Transverse colon (tissue), 4 donors: ENCODE data around the gene SPG7. TPM values are rescaled to one million over a fixed set of nuclear protein-coding genes. Genes with fewer than 3 reads are reported as not detected.

Experiments
- DNase-seq: peaks from one replicate; pipeline ENCODE4 v3.0.0-alpha.2; 2019
- H3K27ac ChIP-seq, 4 donors: fragments of 200-600 bp; sonication (generic); 2 replicates each; pipeline ENCODE4 v1.5.1; 2016 to 2018; ENCODE audit warnings: inconsistent platforms in 4 of 4
- H3K27me3 ChIP-seq: fragments of 200-600 bp; sonication (generic); 2 replicates; pipeline ENCODE4 v1.5.1; 2017; ENCODE audit warnings: inconsistent platforms
- H3K36me3 ChIP-seq, 4 donors: fragments of 200-600 bp; sonication (generic); 2 replicates each; pipeline ENCODE4 v1.5.1; 2017 to 2019; ENCODE audit warnings: inconsistent platforms in 4 of 4
- H3K4me1 ChIP-seq, 4 donors: fragments of 200-600 bp; sonication (generic); 2 replicates each; pipeline ENCODE4 v1.5.1; 2017 to 2020; ENCODE audit warnings: inconsistent platforms in 4 of 4
- H3K4me3 ChIP-seq, 4 donors: fragments of 200-600 bp; sonication (generic); 1 replicate in 1 of 4; 2 replicates in 3 of 4; pipeline versions ENCODE4 v1.5.1 to v1.6.1; 2017 to 2019; ENCODE audit warnings: inconsistent platforms in 4 of 4
- H3K9me3 ChIP-seq, 2 donors: fragments of 200-600 bp; sonication (generic); 2 replicates each; pipeline ENCODE4 v1.5.1; 2017 to 2019; ENCODE audit warnings: inconsistent platforms in 2 of 2
- CTCF ChIP-seq, 5 experiments: fragments of 200-600 bp in 3 of 5; fragments of 450-650 bp in 2 of 5; sonication (generic) in 3 of 5; IDR thresholded peaks; 1 replicate in 2 of 5; 2 replicates in 3 of 5; pipeline ENCODE4 v1.5.1; 2016 to 2017; ENCODE audit warnings: antibody characterized with exemption in 5 of 5, inconsistent platforms in 3 of 5, mild to moderate bottlenecking in 2 of 5, moderate library complexity in 1 of 5
- EP300 ChIP-seq: sonication (generic); formaldehyde crosslinking; IDR thresholded peaks from one replicate; pipeline ENCODE4 v1.6.1; 2017; ENCODE audit warnings: antibody characterized with exemption, low read depth
- POLR2A ChIP-seq: fragments of 450-650 bp; IDR thresholded peaks from one replicate; pipeline ENCODE4 v1.6.1; 2016; ENCODE audit warnings: antibody characterized with exemption, mild to moderate bottlenecking, moderate library complexity
- POLR2AphosphoS5 ChIP-seq, 3 donors: sonication (generic); formaldehyde crosslinking; IDR thresholded peaks; one replicate each; pipeline ENCODE4 v1.6.1; 2016; ENCODE audit warnings: antibody characterized with exemption in 3 of 3
- WGBS, 2 donors: methylation state at CpG; one replicate each; pipeline ENCODE4 v1.1.5; 2018; ENCODE audit warnings: low coverage in 1 of 2; 5-methylcytosine and 5-hydroxymethylcytosine counted together
- in situ Hi-C, 4 donors: fragments of 200-750 bp; cut with MboI; loops; one replicate each; pipeline versions ENCODE4 v1.15.0 to v1.15.1; 2017; ENCODE audit warnings: low sequenced_read_pairs in 3 of 4, low pct_ligation_motif_present in 1 of 4, low pct_unique_long_range_greater_than_20kb in 1 of 4
- intact Hi-C: fragments of 100-400 bp; cut with DNase I; formaldehyde crosslinking; loops from one replicate; pipeline ENCODE4 v1.15.1; 2023; ENCODE audit warnings: low total_unique reads
- total RNA-seq, 4 donors: library from RNA; depleted of rRNA; stranded (reverse); fragments of >200 nt; gene quantifications; one replicate each; pipeline ENCODE4 v1.1.0, GENCODE V29; 2016

Gene SPG7
- total RNA-seq, 4 donors from 2014 or later = 168 to 408 (median 285) TPM

DNA sequence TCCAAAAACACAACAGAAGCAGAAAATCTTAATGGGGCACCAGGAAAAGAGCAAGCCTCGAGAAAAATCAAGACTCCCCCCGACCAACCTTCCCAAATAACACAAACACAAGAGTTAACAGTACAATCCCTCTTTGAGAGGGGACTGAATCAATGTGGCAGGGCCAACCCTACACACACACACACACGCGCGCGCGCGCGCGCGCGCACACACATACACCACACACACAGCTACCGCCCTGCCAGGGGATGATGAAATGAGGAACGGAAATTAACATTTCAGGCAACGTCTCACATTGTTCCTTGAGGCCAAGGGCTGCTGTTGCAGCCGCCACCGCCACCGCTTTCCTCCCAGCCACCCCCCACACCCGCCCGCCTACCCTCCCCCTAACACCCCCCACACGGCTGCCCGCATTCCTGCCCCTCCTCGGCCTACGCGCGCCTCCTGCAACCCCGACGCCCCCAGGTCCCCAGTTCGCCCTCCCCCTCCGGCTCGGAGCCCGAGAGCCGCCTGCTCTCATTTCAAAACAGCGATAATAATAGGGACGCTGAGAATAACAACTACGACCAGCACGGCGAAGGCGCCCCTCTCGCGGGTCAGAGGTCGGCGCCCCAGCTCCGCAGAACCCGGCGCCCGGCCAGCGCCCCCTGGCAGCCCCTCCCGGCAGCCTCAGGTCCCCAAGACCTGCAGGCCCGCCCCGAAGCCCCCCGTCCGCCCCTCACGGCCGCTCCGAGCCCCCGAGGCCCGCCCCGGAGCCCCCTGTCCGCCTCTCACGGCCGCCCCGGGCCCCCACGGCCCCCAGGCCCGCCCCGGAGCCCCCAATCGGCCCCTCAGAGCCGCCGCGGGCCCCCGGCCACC is 18.9 kb upstream of the SPG7 start:
- DNase-seq = peak; percentile 88
- H3K27ac ChIP-seq = peak overlapping the region; percentile 98 to 100 (median 100)
- intact Hi-C loops = loop anchor here (10.0 kb wide), 1 partner anchor 154 kb away; no protein-coding TSS in a partner anchor
- H3K36me3 ChIP-seq = no peaks in the 10 kb centered on the region
- no peaks in the 10 kb centered on the region for H3K27me3 ChIP-seq
- peaks cover 40 to 68% (median 51%) of the 10 kb centered on the region in 4 donors for H3K4me1 ChIP-seq
- TF ChIP-seq EP300 = no peak
- TF ChIP-seq POLR2AphosphoS5 (IDR thresholded peaks at IDR 0.05) = peak; percentile 68 to 90 (median 87)
- peak; percentile 72 for TF ChIP-seq POLR2A
- TF ChIP-seq CTCF (IDR thresholded peaks at IDR 0.05) = peak; percentile 36 to 64 (median 38)
- WGBS, 2 donors = 0 to 1% methylated on average over 2 to 34 of the region's 71 CpGs
- peak overlapping the region; percentile 93 to 100 (median 99) for H3K4me3 ChIP-seq
- no peaks in the 10 kb centered on the region for H3K9me3 ChIP-seq
- in situ Hi-C loops = loop anchor here in 1 of 4 donors (10.0 kb wide), 1 partner anchor 74 kb away; no protein-coding TSS in a partner anchor

GRCh38 chr16:89489898-89490438 is 18.2 kb upstream of the SPG7 start:
- H3K4me1 ChIP-seq = peaks cover 35 to 61% (median 44%) of the 10 kb centered on the region in 4 donors
- no peak for DNase-seq
- no peak for TF ChIP-seq POLR2AphosphoS5 (IDR thresholded peaks at IDR 0.05)
- no peak for TF ChIP-seq EP300
- no peak for TF ChIP-seq POLR2A
- TF ChIP-seq CTCF (IDR thresholded peaks at IDR 0.05) = no peak
- H3K9me3 ChIP-seq = no peaks in the 10 kb centered on the region
- no peaks in the 10 kb centered on the region for H3K36me3 ChIP-seq
- intact Hi-C loops (loop anchor here (10.0 kb wide), 1 partner anchor 155 kb away; no protein-coding TSS in a partner anchor), in situ Hi-C loops (loop anchor here in 1 of 4 donors (10.0 kb wide), 2 partner anchors 75 to 155 kb away; no protein-coding TSS in a partner anchor)
- no peaks in the 10 kb centered on the region for H3K27me3 ChIP-seq
- H3K4me3 ChIP-seq = peak overlapping the region; percentile 93 to 100 (median 99)
- H3K27ac ChIP-seq = peak overlapping the region; percentile 98 to 100 (median 100)
- WGBS, 2 donors = 0% methylated on average over 21 of the region's 81 CpGs; no CpG with 5 or more reads in 1 of the 2 donors

DNA sequence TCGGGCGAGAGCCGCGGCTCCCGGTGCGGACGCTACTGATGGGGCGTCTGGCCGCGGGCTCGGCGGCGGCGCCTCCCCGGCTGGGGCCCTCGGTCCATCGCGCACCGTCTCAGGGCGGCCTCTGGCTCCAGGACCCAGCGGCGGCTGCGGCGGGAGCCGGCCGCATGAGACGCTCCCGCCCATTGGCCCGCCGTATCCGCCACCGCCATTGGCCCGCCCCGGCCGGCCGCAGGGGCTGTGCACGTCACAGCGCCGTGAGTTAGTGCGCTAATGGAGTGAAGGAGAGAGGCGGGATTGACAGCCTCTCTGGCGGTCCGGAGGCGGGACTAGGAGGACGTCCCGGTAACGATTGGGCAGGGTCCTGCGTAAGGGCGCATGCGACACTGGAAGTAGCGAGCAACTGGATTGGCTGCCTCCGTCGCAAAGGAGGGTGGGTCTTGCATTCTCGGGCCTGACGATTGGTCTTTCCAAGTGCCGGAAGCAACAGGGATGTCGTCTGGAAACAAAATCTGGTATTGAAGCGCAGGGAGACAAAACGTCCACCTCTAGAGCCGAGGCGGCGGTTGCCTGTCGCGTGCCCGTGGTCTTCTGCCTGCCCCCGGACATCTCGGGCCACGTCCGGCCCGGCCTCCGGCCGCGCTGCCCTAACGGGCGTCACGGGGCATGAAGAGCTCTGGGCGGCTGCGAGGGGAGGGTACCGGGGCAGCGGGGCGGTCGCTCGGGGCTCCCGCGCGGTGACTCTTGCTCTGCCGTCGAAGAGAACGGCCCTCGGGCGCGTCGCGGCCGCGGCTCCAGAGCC is 17.6 kb upstream of the SPG7 start, which contains the start of gene ANKRD11:
Gene ANKRD11 (minus strand): TSS at position 123 of the 799 bp plus-strand sequence. CDS start 173,542 bp downstream, outside the sequence.
- intact Hi-C loops (no loop called here), in situ Hi-C loops (loop anchor here in 1 of 4 donors (10.0 kb wide), 1 partner anchor 156 kb away; no protein-coding TSS in a partner anchor)
- 1% methylated on average over 38 of the region's 96 CpGs; no CpG with 5 or more reads in 1 of the 2 donors for WGBS, 2 donors

More for the DNA sequence above, 17.6 kb upstream of the SPG7 start, which contains the start of gene ANKRD11:
- Histone ChIP-seq H3K27me3 (no peaks in the 10 kb centered on the region), H3K27ac (peak within 1 kb of the TSS; percentile 98 to 100 (median 100)), H3K4me3 (peak within 1 kb of the TSS; percentile 93 to 100 (median 99)), H3K36me3 (no peaks in the 10 kb centered on the region), H3K9me3 (no peaks in the 10 kb centered on the region), H3K4me1 (peaks cover 29 to 56% (median 37%) of the 10 kb centered on the region in 4 donors)
- TF ChIP-seq POLR2A = peak; percentile 88
- TF ChIP-seq POLR2AphosphoS5 (IDR thresholded peaks at IDR 0.05) = peak; percentile 75 to 95 (median 87)
- no peak for TF ChIP-seq CTCF (IDR thresholded peaks at IDR 0.05)
- TF ChIP-seq EP300 = no peak
- DNase-seq = peak; percentile 99
